SU-DHL-6 (cell line): ENCODE measurements around the gene SCP2D1.

Experiments used
- H2AFZ ChIP-seq: fragments of 200-600 bp; sonication (generic); 2 replicates; pipeline ENCODE4 v1.6.1; 2014; ENCODE audit warnings: low read depth, mild to moderate bottlenecking, moderate library complexity, mixed read lengths, antibody characterized with exemption, low read length; ENCODE audit not compliant: severe bottlenecking
- H3F3A ChIP-seq: fragments of 200-600 bp; shearing (Covaris generic); 2 replicates; pipeline ENCODE4 v1.6.0; 2016; ENCODE audit warnings: antibody characterized with exemption, mild to moderate bottlenecking; ENCODE audit not compliant: insufficient read depth
- H3K27ac ChIP-seq: fragments of 200-600 bp; sonication (generic); 2 replicates; pipeline ENCODE4 v1.5.1; 2016; ENCODE audit warnings: low read depth, mild to moderate bottlenecking, low read length, moderate library complexity, mixed read lengths
- H3K27me3 ChIP-seq: fragments of 200-600 bp; sonication (generic), shearing (Covaris generic); 2 replicates; pipeline ENCODE4 v1.6.0; 2014; ENCODE audit warnings: mild to moderate bottlenecking, low read length
- H3K36me3 ChIP-seq: fragments of 200-600 bp; sonication (generic); 2 replicates; pipeline ENCODE4 v1.6.1; 2014; ENCODE audit warnings: mild to moderate bottlenecking, low read length, mixed read lengths
- H3K4me2 ChIP-seq: fragments of 300-600, 200-600 bp; shearing (Covaris generic), sonication (generic); 2 replicates; pipeline ENCODE4 v1.6.0; 2014; ENCODE audit warnings: low read length, low read depth, mild to moderate bottlenecking; ENCODE audit not compliant: poor library complexity, severe bottlenecking
- H3K4me3 ChIP-seq: fragments of 200-600 bp; sonication (generic); 2 replicates; pipeline ENCODE4 v1.5.1; 2014; ENCODE audit warnings: antibody characterized with exemption, low read length, mild to moderate bottlenecking, mixed read lengths; ENCODE audit not compliant: insufficient read depth, poor library complexity, severe bottlenecking
- H3K79me2 ChIP-seq: fragments of 200-600 bp; sonication (generic); 2 replicates; pipeline ENCODE4 v1.6.1; 2014; ENCODE audit warnings: mild to moderate bottlenecking, low read length, moderate library complexity; ENCODE audit not compliant: insufficient read depth
- H3K9ac ChIP-seq: fragments of 200-600 bp; sonication (generic); 2 replicates; pipeline ENCODE4 v1.7.0; 2014; ENCODE audit warnings: mild to moderate bottlenecking, low read length
- H3K9me2 ChIP-seq: fragments of 200-600 bp; sonication (generic); replicated peaks from 2 replicates; pipeline ENCODE4 v1.6.1; 2014; ENCODE audit warnings: low read length; ENCODE audit not compliant: insufficient read depth
- H3K9me3 ChIP-seq: fragments of 200-600 bp; sonication (generic); 2 replicates; pipeline ENCODE4 v1.6.1; 2014; ENCODE audit warnings: low read length, mixed read lengths; ENCODE audit not compliant: insufficient read depth
- H4K20me1 ChIP-seq: fragments of 200-600 bp; sonication (generic); 2 replicates; pipeline ENCODE4 v1.6.1; 2014; ENCODE audit warnings: low read depth, mild to moderate bottlenecking, antibody characterized with exemption, low read length, moderate library complexity, mixed read lengths
- EZH2phosphoT487 ChIP-seq: fragments of 200-600 bp; sonication (generic), shearing (Covaris generic); conservative IDR thresholded peaks from 2 replicates; pipeline ENCODE4 v1.6.1; 2018; ENCODE audit warnings: mild to moderate bottlenecking, antibody characterized with exemption, low read length, moderate library complexity, mixed read lengths
- TF ChIP-seq, protein P1 (sequence below): fragments of 200-600 bp; sonication (generic); IDR thresholded peaks from one replicate; pipeline ENCODE4 v1.5.1; 2017; ENCODE audit warnings: antibody characterized with exemption, mild to moderate bottlenecking, low read length, moderate library complexity; ENCODE audit not compliant: insufficient read depth, poor library complexity, severe bottlenecking

Gene SCP2D1

DNA sequence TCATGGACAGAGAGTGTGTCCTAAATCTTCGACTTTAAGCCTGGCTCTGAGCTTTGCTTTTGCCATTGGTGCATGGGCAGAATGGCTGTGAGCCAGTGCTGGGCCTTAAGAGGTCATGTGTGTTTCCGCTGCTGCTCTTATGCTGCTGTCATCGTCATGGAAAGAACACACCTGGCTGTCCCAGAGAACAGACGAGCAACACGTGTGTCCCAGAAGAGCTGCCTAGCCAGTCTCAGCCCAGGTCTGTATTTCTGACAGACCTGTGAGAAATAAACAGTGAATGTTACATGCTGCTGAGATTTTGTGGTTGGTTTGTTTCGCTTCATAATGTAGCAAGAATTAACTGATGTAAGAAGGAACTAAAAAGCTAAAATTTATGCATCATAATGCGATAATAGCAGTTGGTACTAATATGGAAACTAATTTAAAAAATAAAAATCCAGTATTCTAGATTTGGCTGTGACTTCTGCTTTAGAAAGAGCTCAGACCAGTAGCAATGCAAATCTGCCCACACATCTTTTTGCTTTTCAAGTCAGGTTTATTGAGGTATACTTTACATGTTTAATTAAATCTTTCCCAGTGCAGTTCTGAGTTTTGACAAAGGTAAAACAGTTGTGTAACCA lies 11.5 kb upstream of the SCP2D1 start:
- Histone ChIP-seq H3K4me2 (no peak overlapping the region), H3K9me2 (no peaks in the 10 kb centered on the region), H3K27me3 (no peaks in the 10 kb centered on the region), H3K4me3 (no peak overlapping the region), H3K36me3 (no peaks in the 10 kb centered on the region), H2AFZ (no peak overlapping the region), H3K9ac (no peak overlapping the region), H3K79me2 (no peaks in the 10 kb centered on the region), H3K27ac (no peak overlapping the region), H3K9me3 (no peaks in the 10 kb centered on the region), H3F3A (no peaks in the 10 kb centered on the region), H4K20me1 (no peaks in the 10 kb centered on the region)
- TF ChIP-seq, protein P1, sequence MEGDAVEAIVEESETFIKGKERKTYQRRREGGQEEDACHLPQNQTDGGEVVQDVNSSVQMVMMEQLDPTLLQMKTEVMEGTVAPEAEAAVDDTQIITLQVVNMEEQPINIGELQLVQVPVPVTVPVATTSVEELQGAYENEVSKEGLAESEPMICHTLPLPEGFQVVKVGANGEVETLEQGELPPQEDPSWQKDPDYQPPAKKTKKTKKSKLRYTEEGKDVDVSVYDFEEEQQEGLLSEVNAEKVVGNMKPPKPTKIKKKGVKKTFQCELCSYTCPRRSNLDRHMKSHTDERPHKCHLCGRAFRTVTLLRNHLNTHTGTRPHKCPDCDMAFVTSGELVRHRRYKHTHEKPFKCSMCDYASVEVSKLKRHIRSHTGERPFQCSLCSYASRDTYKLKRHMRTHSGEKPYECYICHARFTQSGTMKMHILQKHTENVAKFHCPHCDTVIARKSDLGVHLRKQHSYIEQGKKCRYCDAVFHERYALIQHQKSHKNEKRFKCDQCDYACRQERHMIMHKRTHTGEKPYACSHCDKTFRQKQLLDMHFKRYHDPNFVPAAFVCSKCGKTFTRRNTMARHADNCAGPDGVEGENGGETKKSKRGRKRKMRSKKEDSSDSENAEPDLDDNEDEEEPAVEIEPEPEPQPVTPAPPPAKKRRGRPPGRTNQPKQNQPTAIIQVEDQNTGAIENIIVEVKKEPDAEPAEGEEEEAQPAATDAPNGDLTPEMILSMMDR, result no peak
- TF ChIP-seq EZH2phosphoT487, result no peak

DNA sequence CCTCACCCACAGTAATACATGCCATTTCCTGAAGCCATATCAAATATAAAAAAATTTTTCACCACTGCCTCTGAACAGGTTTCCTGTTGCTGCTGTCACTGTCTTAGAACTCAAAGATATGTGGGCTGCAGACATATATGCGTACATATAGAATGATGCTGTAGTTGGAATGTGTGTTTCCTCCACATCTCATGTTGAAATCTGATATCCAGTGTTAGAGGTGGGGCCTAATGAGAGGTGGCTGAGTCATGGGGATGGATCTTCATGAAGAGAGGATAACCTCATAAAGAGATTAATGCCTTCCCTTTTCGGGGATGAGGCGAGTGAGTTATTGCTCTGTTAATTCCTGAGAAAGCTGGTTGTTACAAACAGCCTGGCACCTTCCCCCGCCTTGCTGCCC lies 7.7 kb upstream of the SCP2D1 start:
- H3K9me3 ChIP-seq, result no peaks in the 10 kb centered on the region
- no peak overlapping the region for H3K4me2 ChIP-seq
- H3K9me2 ChIP-seq, result no peaks in the 10 kb centered on the region
- H3F3A ChIP-seq, result no peaks in the 10 kb centered on the region
- H4K20me1 ChIP-seq, result no peaks in the 10 kb centered on the region
- H3K27ac ChIP-seq, result no peak overlapping the region
- no peak overlapping the region for H2AFZ ChIP-seq
- no peak overlapping the region for H3K9ac ChIP-seq
- H3K27me3 ChIP-seq, result no peaks in the 10 kb centered on the region
- TF ChIP-seq, protein P1, result no peak
- H3K79me2 ChIP-seq, result no peaks in the 10 kb centered on the region
- H3K4me3 ChIP-seq, result no peak overlapping the region
- no peaks in the 10 kb centered on the region for H3K36me3 ChIP-seq

DNA sequence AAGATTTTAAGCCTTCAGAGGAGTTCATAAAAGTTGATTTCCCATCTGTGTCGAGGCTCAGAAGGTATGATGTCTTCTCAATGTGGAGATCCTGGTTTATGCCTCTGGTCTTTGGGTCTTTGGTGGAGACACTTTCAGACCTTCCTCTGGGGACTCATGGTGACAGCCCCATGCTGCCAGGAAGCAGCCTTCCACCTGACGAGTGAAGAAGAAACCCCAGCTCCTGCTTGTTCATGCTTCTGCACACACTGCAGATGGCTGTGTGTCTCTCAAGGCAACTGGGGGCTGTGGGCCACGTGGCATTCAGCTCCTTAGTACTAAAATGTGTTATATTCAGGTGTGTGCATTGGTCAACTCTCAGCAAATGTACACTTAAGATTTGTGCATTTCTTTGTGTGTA lies 4.9 kb upstream of the SCP2D1 start:
- no peak overlapping the region for H2AFZ ChIP-seq
- no peak overlapping the region for H3K27ac ChIP-seq
- no peaks in the 10 kb centered on the region for H3K9me3 ChIP-seq
- H3K4me3 ChIP-seq, result no peak overlapping the region
- H3K36me3 ChIP-seq, result no peaks in the 10 kb centered on the region
- no peaks in the 10 kb centered on the region for H3K79me2 ChIP-seq
- TF ChIP-seq, protein P1, result no peak
- TF ChIP-seq EZH2phosphoT487, result no peak
- no peak overlapping the region for H3K9ac ChIP-seq
- H3K27me3 ChIP-seq, result no peaks in the 10 kb centered on the region
- no peaks in the 10 kb centered on the region for H3K9me2 ChIP-seq
- H4K20me1 ChIP-seq, result no peaks in the 10 kb centered on the region
- no peaks in the 10 kb centered on the region for H3F3A ChIP-seq
- no peak overlapping the region for H3K4me2 ChIP-seq
